Measurements from ENCODE around the gene IFNA8. TPM values are rescaled to one million over a fixed set of nuclear protein-coding genes. Genes with fewer than 3 reads are reported as not detected.

The IFNA8 gene
- total RNA-seq, 2 experiments from 2014 or later: not detected

- Histone ChIP-seq H3K27ac (ENCODE audit: low read depth, low read length, poor library complexity, severe bottlenecking) (no peak overlapping the region), H2AFZ (ENCODE audit: low read length) (no peak overlapping the region), H3K4me3 (ENCODE audit: low read depth, low read length, poor library complexity, severe bottlenecking) (no peak overlapping the region), H3K9me2 (ENCODE audit: insufficient read depth, low read length) (no peaks in the 10 kb centered on the region), H3K9me3 (ENCODE audit: low read length) (no peaks in the 10 kb centered on the region), H4K20me1 (ENCODE audit: insufficient read depth, low read length) (peaks cover 3% of the 10 kb centered on the region; the same call in 1 of the 2 replicates), H3K4me1 (ENCODE audit: insufficient read depth, low read length, poor library complexity, severe bottlenecking) (no peaks in the 10 kb centered on the region), H3K79me2 (ENCODE audit: insufficient read depth, low read depth, low read length) (no peaks in the 10 kb centered on the region), H3K36me3 (ENCODE audit: insufficient read depth, low read length) (no peaks in the 10 kb centered on the region), H3K4me2 (ENCODE audit: low read length) (no peak overlapping the region)
- no TSS peak for BruUV-seq (replicated peaks)
- intact Hi-C loops (cut with micrococcal nuclease; ENCODE audit: unreplicated experiment): no loop called here
- DNase-seq (ENCODE audit: low spot score): no peak
- TF ChIP-seq, protein P1, sequence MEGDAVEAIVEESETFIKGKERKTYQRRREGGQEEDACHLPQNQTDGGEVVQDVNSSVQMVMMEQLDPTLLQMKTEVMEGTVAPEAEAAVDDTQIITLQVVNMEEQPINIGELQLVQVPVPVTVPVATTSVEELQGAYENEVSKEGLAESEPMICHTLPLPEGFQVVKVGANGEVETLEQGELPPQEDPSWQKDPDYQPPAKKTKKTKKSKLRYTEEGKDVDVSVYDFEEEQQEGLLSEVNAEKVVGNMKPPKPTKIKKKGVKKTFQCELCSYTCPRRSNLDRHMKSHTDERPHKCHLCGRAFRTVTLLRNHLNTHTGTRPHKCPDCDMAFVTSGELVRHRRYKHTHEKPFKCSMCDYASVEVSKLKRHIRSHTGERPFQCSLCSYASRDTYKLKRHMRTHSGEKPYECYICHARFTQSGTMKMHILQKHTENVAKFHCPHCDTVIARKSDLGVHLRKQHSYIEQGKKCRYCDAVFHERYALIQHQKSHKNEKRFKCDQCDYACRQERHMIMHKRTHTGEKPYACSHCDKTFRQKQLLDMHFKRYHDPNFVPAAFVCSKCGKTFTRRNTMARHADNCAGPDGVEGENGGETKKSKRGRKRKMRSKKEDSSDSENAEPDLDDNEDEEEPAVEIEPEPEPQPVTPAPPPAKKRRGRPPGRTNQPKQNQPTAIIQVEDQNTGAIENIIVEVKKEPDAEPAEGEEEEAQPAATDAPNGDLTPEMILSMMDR (conservative IDR thresholded peaks at IDR 0.05; ENCODE audit: low read length): no peak
- no peak for TF ChIP-seq EZH2phosphoT487 (IDR thresholded peaks at IDR 0.05; ENCODE audit: borderline replicate concordance, low read depth, low read length)
- ChIA-PET POLR2A (no interaction called here), CTCF (ENCODE audit: unreplicated experiment) (no interaction called here)
Observed at GRCh38 chr9:21383627-21384026, 25.3 kb upstream of the IFNA8 start.

GRCh38 chr9:21385131-21385670 is 23.7 kb upstream of the IFNA8 start, which contains the start of gene IFNA2:
Gene IFNA2 (minus strand): TSS chr9:21385398. CDS start chr9:21385329, 69 bp downstream.
- Histone ChIP-seq H3K4me3 (ENCODE audit: low read depth, low read length, poor library complexity, severe bottlenecking) (no peak within 1 kb of the TSS), H3K27ac (ENCODE audit: low read depth, low read length, poor library complexity, severe bottlenecking) (no peak within 1 kb of the TSS), H3K9me2 (ENCODE audit: insufficient read depth, low read length) (no peaks in the 10 kb centered on the region), H3K36me3 (ENCODE audit: insufficient read depth, low read length) (no peaks in the 10 kb centered on the region), H3K4me1 (ENCODE audit: insufficient read depth, low read length, poor library complexity, severe bottlenecking) (no peaks in the 10 kb centered on the region), H3K9me3 (ENCODE audit: low read length) (no peaks in the 10 kb centered on the region), H2AFZ (ENCODE audit: low read length) (no peak within 1 kb of the TSS), H3K79me2 (ENCODE audit: insufficient read depth, low read depth, low read length) (no peaks in the 10 kb centered on the region), H3K4me2 (ENCODE audit: low read length) (no peak within 1 kb of the TSS), H4K20me1 (ENCODE audit: insufficient read depth, low read length) (peaks cover 3% of the 10 kb centered on the region; the same call in 1 of the 2 replicates)
- ChIA-PET POLR2A (interaction anchor here (0.6 kb wide), 1 partner anchor 126 kb away, joined by 6 read pairs; no protein-coding TSS in a partner anchor), CTCF (ENCODE audit: unreplicated experiment) (no interaction called here)
- intact Hi-C loops (cut with micrococcal nuclease; ENCODE audit: unreplicated experiment): no loop called here
- BruUV-seq (replicated peaks): no TSS peak
- no peak for DNase-seq (ENCODE audit: low spot score)
- TF ChIP-seq, protein P1 (conservative IDR thresholded peaks at IDR 0.05; ENCODE audit: low read length): no peak
- TF ChIP-seq EZH2phosphoT487 (IDR thresholded peaks at IDR 0.05; ENCODE audit: borderline replicate concordance, low read depth, low read length): no peak

DNA sequence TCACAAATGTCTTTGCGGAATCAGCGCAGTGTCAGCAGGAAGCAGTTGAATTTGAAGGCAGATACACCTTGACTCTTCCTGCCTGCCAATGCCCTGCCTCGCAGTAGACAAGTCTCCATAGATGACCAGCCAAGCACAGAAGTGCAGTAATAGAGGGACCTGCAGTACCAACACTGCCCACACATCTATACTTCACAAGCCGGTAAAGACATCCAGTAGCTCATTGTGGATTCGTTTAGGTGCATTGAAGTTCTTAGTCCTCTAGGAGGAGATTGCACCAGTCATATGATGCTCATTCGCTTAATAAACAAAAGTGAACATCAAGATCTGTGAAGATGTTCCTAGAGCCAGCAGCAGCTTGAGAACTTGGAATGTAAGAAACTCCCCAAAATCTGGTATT is 16.6 kb upstream of the IFNA8 start:
- Histone ChIP-seq H3K9me2 (ENCODE audit: insufficient read depth, low read length) (no peaks in the 10 kb centered on the region), H3K4me1 (ENCODE audit: insufficient read depth, low read length, poor library complexity, severe bottlenecking) (no peaks in the 10 kb centered on the region), H3K9me3 (ENCODE audit: low read length) (no peaks in the 10 kb centered on the region), H3K4me2 (ENCODE audit: low read length) (no peak overlapping the region), H2AFZ (ENCODE audit: low read length) (no peak overlapping the region), H3K79me2 (ENCODE audit: insufficient read depth, low read depth, low read length) (no peaks in the 10 kb centered on the region), H3K27ac (ENCODE audit: low read depth, low read length, poor library complexity, severe bottlenecking) (no peak overlapping the region), H4K20me1 (ENCODE audit: insufficient read depth, low read length) (no peaks in the 10 kb centered on the region), H3K4me3 (ENCODE audit: low read depth, low read length, poor library complexity, severe bottlenecking) (no peak overlapping the region), H3K36me3 (ENCODE audit: insufficient read depth, low read length) (no peaks in the 10 kb centered on the region)
- ChIA-PET POLR2A (interaction anchor here (1.6 kb wide), 1 partner anchor 66 kb away, joined by 3 read pairs; no protein-coding TSS in a partner anchor), CTCF (ENCODE audit: unreplicated experiment) (no interaction called here)
- TF ChIP-seq EZH2phosphoT487 (IDR thresholded peaks at IDR 0.05; ENCODE audit: borderline replicate concordance, low read depth, low read length): no peak
- TF ChIP-seq, protein P1 (conservative IDR thresholded peaks at IDR 0.05; ENCODE audit: low read length): peak; percentile 57
- BruUV-seq (replicated peaks): no TSS peak
- intact Hi-C loops (cut with micrococcal nuclease; ENCODE audit: unreplicated experiment): no loop called here
- DNase-seq (ENCODE audit: low spot score): peak; percentile 45
